ENCODE results near the gene MACIR.

MACIR gene

DNA sequence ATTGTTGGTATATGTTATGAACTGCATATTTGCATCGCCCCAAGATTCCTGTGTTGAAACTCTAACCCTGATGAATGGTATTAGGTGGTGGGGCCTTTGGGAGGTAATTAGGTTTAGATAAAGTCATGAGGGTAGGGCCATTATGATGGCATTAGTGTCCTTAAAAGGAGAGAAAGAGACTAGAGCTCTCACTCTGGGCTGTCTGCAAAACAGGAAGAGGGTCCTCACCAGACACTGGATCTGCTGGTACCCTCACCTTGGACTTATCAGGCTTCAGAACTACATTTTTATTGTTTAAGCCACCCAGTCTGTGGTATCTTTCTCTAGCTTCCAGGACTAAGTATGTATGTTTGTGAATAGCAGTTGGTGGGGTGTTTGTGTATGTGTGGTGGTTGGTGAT, 68.9 kb downstream of the MACIR start:
- no peak for DNase-seq (ENCODE audit: low spot score)
- Mint-ChIP-seq H3K27ac (no peak overlapping the region), H3K36me3 (ENCODE audit: low read depth) (no peaks in the 10 kb centered on the region), H3K9me3 (no peaks in the 10 kb centered on the region), H3K27me3 (ENCODE audit: low read depth) (peaks cover 33% of the 10 kb centered on the region), H3K4me1 (ENCODE audit: low read depth) (no peaks in the 10 kb centered on the region), H3K4me3 (no peak overlapping the region)

DNA sequence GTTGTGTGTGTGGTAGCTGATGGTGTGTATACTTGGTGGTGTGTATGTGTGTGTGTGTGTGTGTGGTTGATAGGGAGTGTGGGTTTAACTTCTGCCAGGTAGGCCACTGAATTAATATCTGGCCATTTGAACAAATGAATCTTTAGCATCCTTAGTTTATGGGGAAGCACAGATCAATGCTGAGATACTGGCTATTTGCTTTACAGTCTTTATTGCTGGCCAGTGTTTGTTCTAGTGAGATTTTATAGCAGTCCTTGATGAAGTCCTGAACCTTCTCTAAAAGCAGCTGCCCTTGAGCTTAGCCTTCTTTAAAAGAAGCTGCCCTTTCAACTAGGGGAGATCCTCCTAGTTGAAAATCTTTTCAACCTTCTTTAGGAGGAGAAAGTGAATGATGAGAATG, 69.3 kb downstream of the MACIR start:
- peaks cover 34% of the 10 kb centered on the region for H3K27me3 Mint-ChIP-seq (ENCODE audit: low read depth)
- H3K9me3 Mint-ChIP-seq = no peaks in the 10 kb centered on the region
- no peak overlapping the region for H3K4me3 Mint-ChIP-seq
- no peak for DNase-seq (ENCODE audit: low spot score)
- H3K36me3 Mint-ChIP-seq (ENCODE audit: low read depth) = no peaks in the 10 kb centered on the region
- H3K4me1 Mint-ChIP-seq (ENCODE audit: low read depth) = no peaks in the 10 kb centered on the region
- H3K27ac Mint-ChIP-seq = no peak overlapping the region
